ENCODE data around the gene GRID1.
"Not testable (repeated sequence)": the region's sequence is repeated elsewhere in the genome, so short reads cannot be mapped to it uniquely, and the experiment has no call there.

GRID1 gene

GRCh38 chr10:86122646-86123045 is 243.9 kb downstream of the GRID1 start:
- H3K4me3 ChIP-seq (ENCODE audit: low read depth, low read length): no peak overlapping the region

GRCh38 chr10:86121200-86121599 is 245.4 kb downstream of the GRID1 start:
- no peak overlapping the region for H3K4me3 ChIP-seq (ENCODE audit: low read depth, low read length)

- H3K4me3 ChIP-seq (ENCODE audit: low read depth, low read length): no peak overlapping the region
These were observed 249.5 kb downstream of the GRID1 start for GRCh38 chr10:86117051-86117450.

- no peak overlapping the region for H3K4me3 ChIP-seq (ENCODE audit: low read depth, low read length)
These were observed 252.6 kb downstream of the GRID1 start for GRCh38 chr10:86113983-86114382.

- H3K4me3 ChIP-seq (ENCODE audit: low read depth, low read length): no peak overlapping the region
These were observed 253.1 kb downstream of the GRID1 start for GRCh38 chr10:86113501-86113900.

- no peak overlapping the region for H3K4me3 ChIP-seq (ENCODE audit: low read depth, low read length)
These were observed 253.6 kb downstream of the GRID1 start for GRCh38 chr10:86113044-86113443.

GRCh38 chr10:86111902-86112545 is 254.6 kb downstream of the GRID1 start:
- H3K4me3 ChIP-seq (ENCODE audit: low read depth, low read length): no peak overlapping the region

GRCh38 chr10:86110156-86110786 is 256.3 kb downstream of the GRID1 start:
- no peak overlapping the region for H3K4me3 ChIP-seq (ENCODE audit: low read depth, low read length)

GRCh38 chr10:86109421-86109820 is 257.2 kb downstream of the GRID1 start:
- H3K4me3 ChIP-seq (ENCODE audit: low read depth, low read length): no peak overlapping the region

- H3K4me3 ChIP-seq (ENCODE audit: low read depth, low read length): no peak overlapping the region
These were observed 257.9 kb downstream of the GRID1 start for GRCh38 chr10:86108696-86109095.

- not testable (repeated sequence) for H3K4me3 ChIP-seq (ENCODE audit: low read depth, low read length)
These were observed 258.8 kb downstream of the GRID1 start for GRCh38 chr10:86107611-86108310.

GRCh38 chr10:86107131-86107530 is 259.5 kb downstream of the GRID1 start:
- no peak overlapping the region for H3K4me3 ChIP-seq (ENCODE audit: low read depth, low read length)

- H3K4me3 ChIP-seq (ENCODE audit: low read depth, low read length): no peak overlapping the region
These were observed 260.0 kb downstream of the GRID1 start for GRCh38 chr10:86106616-86107015.

GRCh38 chr10:86105640-86106039 is 261.0 kb downstream of the GRID1 start:
- no peak overlapping the region for H3K4me3 ChIP-seq (ENCODE audit: low read depth, low read length)

GRCh38 chr10:86105181-86105580 is 261.4 kb downstream of the GRID1 start:
- H3K4me3 ChIP-seq (ENCODE audit: low read depth, low read length): no peak overlapping the region

GRCh38 chr10:86104611-86105145 is 261.9 kb downstream of the GRID1 start:
- H3K4me3 ChIP-seq (ENCODE audit: low read depth, low read length): no peak overlapping the region

- H3K4me3 ChIP-seq (ENCODE audit: low read depth, low read length): no peak overlapping the region
These were observed 262.4 kb downstream of the GRID1 start for GRCh38 chr10:86104156-86104555.

GRCh38 chr10:86103391-86104101 is 263.0 kb downstream of the GRID1 start:
- no peak overlapping the region for H3K4me3 ChIP-seq (ENCODE audit: low read depth, low read length)

- H3K4me3 ChIP-seq (ENCODE audit: low read depth, low read length): no peak overlapping the region
These were observed 264.1 kb downstream of the GRID1 start for GRCh38 chr10:86102451-86102850.

- H3K4me3 ChIP-seq (ENCODE audit: low read depth, low read length): no peak overlapping the region
These were observed 264.6 kb downstream of the GRID1 start for GRCh38 chr10:86102031-86102430.

GRCh38 chr10:86100581-86101061 is 266.0 kb downstream of the GRID1 start:
- H3K4me3 ChIP-seq (ENCODE audit: low read depth, low read length): no peak overlapping the region
